Uterus (tissue), 4 donors: ENCODE data around the gene ATAD3B. TPM values are rescaled to one million over a fixed set of nuclear protein-coding genes. Genes with fewer than 3 reads are reported as not detected.
A peak's percentile ranks its signal among the peaks of the same experiment; 100 is the strongest.
"Not testable (repeated sequence)": the region's sequence is repeated elsewhere in the genome, so short reads cannot be mapped to it uniquely, and the experiment has no call there.

Experiments
- DNase-seq, 2 donors: peaks; one replicate each; pipeline ENCODE4 v3.0.0-alpha.2; 2019 to 2020
- H3K27ac ChIP-seq, 2 donors: fragments of 200-600 bp; sonication (generic); 1 replicate in 1 of 2; 2 replicates in 1 of 2; pipeline ENCODE4 v1.5.1; 2016 to 2018
- H3K27me3 ChIP-seq, 2 donors: fragments of 200-600 bp; sonication (generic); one replicate each; pipeline ENCODE4 v1.5.1; 2018 to 2019; ENCODE audit warnings: control low read depth in 1 of 2
- H3K36me3 ChIP-seq, 2 donors: fragments of 200-600 bp; sonication (generic); one replicate each; pipeline ENCODE4 v1.5.1; 2019; ENCODE audit warnings: control low read depth in 1 of 2
- H3K4me1 ChIP-seq, 2 donors: fragments of 200-600 bp; sonication (generic); one replicate each; pipeline ENCODE4 v1.5.1; 2018 to 2019; ENCODE audit warnings: control low read depth in 1 of 2
- H3K4me3 ChIP-seq, 2 donors: fragments of 200-600 bp; sonication (generic); 1 replicate in 1 of 2; 2 replicates in 1 of 2; pipeline ENCODE4 v1.5.1; 2018 to 2019; ENCODE audit warnings: mild to moderate bottlenecking in 1 of 2
- H3K9me3 ChIP-seq, 2 donors: fragments of 200-600 bp; sonication (generic); one replicate each; pipeline ENCODE4 v1.5.1; 2019; ENCODE audit warnings: control low read depth in 1 of 2
- CTCF ChIP-seq, 4 experiments: fragments of 200-600 bp in 2 of 4; fragments of 450-650 bp in 2 of 4; sonication (generic) in 2 of 4; IDR thresholded peaks; one replicate each; pipeline ENCODE4 v1.5.1; 2016 to 2019; ENCODE audit warnings: antibody characterized with exemption in 4 of 4, mild to moderate bottlenecking in 2 of 4, moderate library complexity in 1 of 4
- POLR2A ChIP-seq, 2 donors: fragments of 450-650 bp; IDR thresholded peaks; one replicate each; pipeline ENCODE4 v1.6.1; 2016; ENCODE audit warnings: antibody characterized with exemption in 2 of 2, mild to moderate bottlenecking in 1 of 2, moderate library complexity in 1 of 2
- intact Hi-C: fragments of 100-400 bp; cut with DNase I; formaldehyde crosslinking; loops from one replicate; pipeline ENCODE4 v1.15.1; 2023; ENCODE audit warnings: low total_unique reads
- total RNA-seq, 4 donors: library from RNA; depleted of rRNA in 3 of 4; stranded (reverse); fragments of >200 nt in 3 of 4; gene quantifications; one replicate each; pipeline versions ENCODE4 v1.1.0 to v1.2.4, GENCODE V29; 2014 to 2023
- donor health status: DM: yes; HTN: yes; CAD: no.

ATAD3B gene
- total RNA-seq, 4 donors from 2014 or later = 2.1 to 20.5 (median 17.8) TPM

- no peak for TF ChIP-seq POLR2A (IDR thresholded peaks at IDR 0.05)
- TF ChIP-seq CTCF (IDR thresholded peaks at IDR 0.05) = no peak
Observed at GRCh38 chr1:1460540-1461130, 10.9 kb upstream of the ATAD3B start.

GRCh38 chr1:1461721-1462317, 9.7 kb upstream of the ATAD3B start:
- no peaks in the 10 kb centered on the region for H3K4me1 ChIP-seq
- H3K27ac ChIP-seq = no peak overlapping the region
- DNase-seq = no peak
- intact Hi-C loops = no loop called here
- no peaks in the 10 kb centered on the region for H3K36me3 ChIP-seq
- no peaks in the 10 kb centered on the region for H3K9me3 ChIP-seq
- TF ChIP-seq CTCF (IDR thresholded peaks at IDR 0.05) = no peak
- no peak for TF ChIP-seq POLR2A (IDR thresholded peaks at IDR 0.05)
- no peaks in the 10 kb centered on the region for H3K27me3 ChIP-seq
- H3K4me3 ChIP-seq = no peak overlapping the region

More at GRCh38 chr1:1460540-1461130, 10.9 kb upstream of the ATAD3B start:
- no peaks in the 10 kb centered on the region for H3K4me1 ChIP-seq
- H3K27me3 ChIP-seq = no peaks in the 10 kb centered on the region
- no peak overlapping the region for H3K27ac ChIP-seq
- H3K36me3 ChIP-seq = no peaks in the 10 kb centered on the region
- DNase-seq = no peak
- no peaks in the 10 kb centered on the region for H3K9me3 ChIP-seq
- H3K4me3 ChIP-seq = no peak overlapping the region
- intact Hi-C loops = no loop called here

GRCh38 chr1:1462318-1462966, 9.1 kb upstream of the ATAD3B start:
- H3K27me3 ChIP-seq = no peaks in the 10 kb centered on the region
- TF ChIP-seq POLR2A (IDR thresholded peaks at IDR 0.05) = no peak
- TF ChIP-seq CTCF (IDR thresholded peaks at IDR 0.05) = no peak
- no peak overlapping the region for H3K27ac ChIP-seq
- no peaks in the 10 kb centered on the region for H3K9me3 ChIP-seq
- peak overlapping the region in 1 of 2 donors; percentile 6 for H3K4me3 ChIP-seq
- intact Hi-C loops = no loop called here
- DNase-seq = no peak
- no peaks in the 10 kb centered on the region for H3K36me3 ChIP-seq
- no peaks in the 10 kb centered on the region for H3K4me1 ChIP-seq

GRCh38 chr1:1463312-1463711, 8.3 kb upstream of the ATAD3B start:
- TF ChIP-seq CTCF (IDR thresholded peaks at IDR 0.05) = no peak
- TF ChIP-seq POLR2A (IDR thresholded peaks at IDR 0.05) = no peak
- intact Hi-C loops = no loop called here

GRCh38 chr1:1468196-1468985, 3.2 kb upstream of the ATAD3B start:
- intact Hi-C loops, DNase-seq, H3K4me3 ChIP-seq: not testable (repeated sequence)

More at GRCh38 chr1:1463312-1463711, 8.3 kb upstream of the ATAD3B start:
- no peak for DNase-seq
- Histone ChIP-seq H3K9me3 (no peaks in the 10 kb centered on the region), H3K4me3 (no peak overlapping the region), H3K36me3 (no peaks in the 10 kb centered on the region), H3K27me3 (no peaks in the 10 kb centered on the region), H3K27ac (no peak overlapping the region), H3K4me1 (no peaks in the 10 kb centered on the region)

More at GRCh38 chr1:1468196-1468985, 3.2 kb upstream of the ATAD3B start:
- H3K9me3 ChIP-seq, H3K36me3 ChIP-seq, H3K27ac ChIP-seq, H3K4me1 ChIP-seq, H3K27me3 ChIP-seq: not testable (repeated sequence)
